Measurements from ENCODE around the gene MPST.

Gene MPST

GRCh38 chr22:37024339-37025157, 5.0 kb downstream of the MPST start:
- DNase-seq, result no peak

GRCh38 chr22:37025500-37026070, 6.0 kb downstream of the MPST start:
- no peak for DNase-seq

GRCh38 chr22:37026325-37026724, 6.8 kb downstream of the MPST start:
- DNase-seq, result no peak

GRCh38 chr22:37027556-37027955, 8.0 kb downstream of the MPST start:
- no peak for DNase-seq

GRCh38 chr22:37028692-37029674, 9.4 kb downstream of the MPST start:
- DNase-seq, result no peak

GRCh38 chr22:37030560-37031281, 11.2 kb downstream of the MPST start:
- no peak for DNase-seq

GRCh38 chr22:37032134-37032534, 12.6 kb downstream of the MPST start:
- no peak for DNase-seq

- DNase-seq, result no peak
These were observed 13.3 kb downstream of the MPST start for GRCh38 chr22:37032535-37033460.

- DNase-seq, result no peak
These were observed 14.3 kb downstream of the MPST start for GRCh38 chr22:37033605-37034430.

- DNase-seq, result no peak
These were observed 17.3 kb downstream of the MPST start for GRCh38 chr22:37036655-37037377.

- no peak for DNase-seq
These were observed 18.1 kb downstream of the MPST start for GRCh38 chr22:37037669-37038068.

GRCh38 chr22:37039466-37039865, 19.9 kb downstream of the MPST start:
- DNase-seq, result no peak

- no peak for DNase-seq
These were observed 23.8 kb downstream of the MPST start for GRCh38 chr22:37043209-37043827.

- peak; percentile 12 for DNase-seq
These were observed 24.4 kb downstream of the MPST start for GRCh38 chr22:37043828-37044538.

GRCh38 chr22:37044634-37045625, 25.4 kb downstream of the MPST start:
- DNase-seq, result no peak

- no peak for DNase-seq
These were observed 26.4 kb downstream of the MPST start for GRCh38 chr22:37045958-37046357.

GRCh38 chr22:37046589-37046988, 27.0 kb downstream of the MPST start:
- DNase-seq, result no peak

All from CD4-positive, alpha-beta T cell treated with Interleukin-4 for 4 hours (primary cell).